ENCODE data around the gene KSR1. TPM values are rescaled to one million over a fixed set of nuclear protein-coding genes. Genes with fewer than 3 reads are reported as not detected.

Gene KSR1
- total RNA-seq, 6 donors from 2014 or later, result 23.0 to 94.3 (median 60.9) TPM

- 93 to 96% methylated on average over 19 to 21 of the region's 25 CpGs for WGBS, 2 donors
- ATAC-seq (ENCODE audit: low FRiP score in 2 of 2), result no peak
- Histone ChIP-seq H3K4me1 (peaks cover 0 to 9% (median 0%) of the 10 kb centered on the region in 4 donors), H3K36me3 (peaks cover 9 to 79% (median 43%) of the 10 kb centered on the region in 4 donors), H3K27ac (no peak overlapping the region), H3K27me3 (no peaks in the 10 kb centered on the region), H3K4me3 (no peak overlapping the region), H3K9me3 (no peaks in the 10 kb centered on the region)
- DNase-seq, result peak in 1 of 2 donors; percentile 83
- TF ChIP-seq CTCF (IDR thresholded peaks at IDR 0.05) (no peak), EP300 (IDR thresholded peaks at IDR 0.05) (no peak), POLR2A (IDR thresholded peaks at IDR 0.05) (no peak), POLR2AphosphoS5 (IDR thresholded peaks at IDR 0.05) (no peak)
Measured at GRCh38 chr17:27605409-27605808, 149.2 kb downstream of the KSR1 start.

GRCh38 chr17:27607521-27608091 lies 151.4 kb downstream of the KSR1 start:
- Histone ChIP-seq H3K27me3 (no peaks in the 10 kb centered on the region), H3K27ac (no peak overlapping the region), H3K9me3 (no peaks in the 10 kb centered on the region), H3K36me3 (peaks cover 11 to 92% (median 54%) of the 10 kb centered on the region in 4 donors), H3K4me1 (no peaks in the 10 kb centered on the region), H3K4me3 (no peak overlapping the region)
- ATAC-seq (ENCODE audit: low FRiP score in 2 of 2), result no peak
- no peak for DNase-seq
- WGBS, 2 donors, result 93 to 96% methylated on average over 13 to 16 of the region's 16 CpGs
- TF ChIP-seq EP300 (IDR thresholded peaks at IDR 0.05), result no peak
- no peak for TF ChIP-seq POLR2AphosphoS5 (IDR thresholded peaks at IDR 0.05)
- TF ChIP-seq CTCF (IDR thresholded peaks at IDR 0.05), result no peak
- no peak for TF ChIP-seq POLR2A (IDR thresholded peaks at IDR 0.05)

GRCh38 chr17:27608328-27609230 lies 152.3 kb downstream of the KSR1 start:
- DNase-seq, result no peak
- peaks cover 16 to 100% (median 60%) of the 10 kb centered on the region in 4 donors for H3K36me3 ChIP-seq
- no peaks in the 10 kb centered on the region for H3K4me1 ChIP-seq
- no peaks in the 10 kb centered on the region for H3K27me3 ChIP-seq
- H3K9me3 ChIP-seq, result no peaks in the 10 kb centered on the region
- no peak overlapping the region for H3K4me3 ChIP-seq
- TF ChIP-seq POLR2AphosphoS5 (IDR thresholded peaks at IDR 0.05) (no peak), POLR2A (IDR thresholded peaks at IDR 0.05) (no peak), CTCF (IDR thresholded peaks at IDR 0.05) (no peak), EP300 (IDR thresholded peaks at IDR 0.05) (no peak)
- no peak overlapping the region for H3K27ac ChIP-seq
- ATAC-seq (ENCODE audit: low FRiP score in 2 of 2), result no peak
- WGBS, 2 donors, result 94 to 99% methylated on average over 11 of the region's 11 CpGs

GRCh38 chr17:27609611-27610303 lies 153.5 kb downstream of the KSR1 start:
- Histone ChIP-seq H3K36me3 (peaks cover 12 to 100% (median 58%) of the 10 kb centered on the region in 4 donors), H3K27me3 (no peaks in the 10 kb centered on the region), H3K27ac (no peak overlapping the region), H3K9me3 (no peaks in the 10 kb centered on the region), H3K4me3 (no peak overlapping the region), H3K4me1 (no peaks in the 10 kb centered on the region)
- DNase-seq (no peak), ATAC-seq (ENCODE audit: low FRiP score in 2 of 2) (peak in 1 of 2 donors; percentile 23)
- peak in 4 of 6 experiments; percentile 26 to 37 (median 32) for TF ChIP-seq CTCF (IDR thresholded peaks at IDR 0.05)
- no peak for TF ChIP-seq POLR2AphosphoS5 (IDR thresholded peaks at IDR 0.05)
- WGBS, 2 donors, result 64 to 81% methylated on average over 4 to 11 of the region's 11 CpGs

Data from upper lobe of left lung (tissue), 6 donors.